Fibroblast of skin of left quadriceps (primary cell): Measurements from ENCODE around the gene UTS2.
A peak's percentile ranks its signal among the peaks of the same experiment; 100 is the strongest.

Source experiments
- DNase-seq, 2 experiments: peaks; one replicate each; pipeline ENCODE4 v3.0.0-alpha.2; 2013; ENCODE audit warnings: low read depth in 2 of 2

UTS2 gene

DNA sequence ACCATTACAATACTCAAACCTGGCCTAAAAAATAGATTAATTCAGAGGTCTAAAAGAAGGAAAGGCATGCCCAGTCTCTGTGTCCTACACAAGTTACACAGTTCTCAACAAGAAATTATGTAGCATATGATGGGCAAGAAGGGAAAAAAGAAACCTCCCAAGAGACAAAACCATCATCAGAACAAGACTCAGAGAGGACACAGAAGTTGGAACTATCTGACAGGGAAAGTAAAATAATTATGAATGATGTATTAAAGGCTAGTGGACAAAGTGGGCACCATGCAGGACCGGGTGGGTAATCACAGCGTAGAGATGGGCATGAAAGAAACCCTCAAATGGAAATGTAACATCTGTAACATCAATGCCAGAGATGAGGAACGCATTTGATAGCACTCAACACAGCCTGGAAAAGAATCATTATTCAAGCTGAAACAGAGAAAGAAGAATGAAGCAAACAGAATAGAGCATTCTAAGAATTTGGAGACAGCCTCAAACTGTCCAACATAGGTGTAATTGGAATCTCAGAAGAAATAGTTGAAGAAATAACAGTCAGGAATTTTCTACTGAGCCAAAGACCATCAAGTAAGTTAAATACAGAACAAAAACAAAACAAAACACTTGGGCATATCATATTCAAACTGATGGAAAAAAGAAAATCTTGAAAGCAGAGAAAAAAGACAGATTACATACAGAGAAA lies 39.0 kb downstream of the UTS2 start:
- DNase-seq: no peak

DNA sequence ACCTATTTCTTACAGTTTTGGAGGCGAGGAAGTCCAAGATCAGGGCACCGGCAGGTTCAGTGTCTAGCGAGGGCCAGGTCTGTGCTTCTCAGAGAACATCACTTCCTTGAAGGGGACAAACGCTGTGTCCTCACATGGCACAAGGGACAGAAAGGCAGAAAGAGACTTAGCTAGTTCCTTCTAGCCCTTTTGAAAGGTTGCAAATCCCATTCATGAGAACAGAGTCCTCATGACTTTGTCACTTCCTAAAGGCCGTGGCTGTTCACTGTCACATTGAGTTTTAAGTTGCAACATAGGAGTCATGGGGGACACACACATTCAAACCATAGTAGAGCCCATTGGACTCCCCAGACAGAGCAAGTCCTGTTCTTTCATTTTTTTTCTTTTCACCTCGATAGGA lies 41.4 kb downstream of the UTS2 start:
- DNase-seq: no peak

DNA sequence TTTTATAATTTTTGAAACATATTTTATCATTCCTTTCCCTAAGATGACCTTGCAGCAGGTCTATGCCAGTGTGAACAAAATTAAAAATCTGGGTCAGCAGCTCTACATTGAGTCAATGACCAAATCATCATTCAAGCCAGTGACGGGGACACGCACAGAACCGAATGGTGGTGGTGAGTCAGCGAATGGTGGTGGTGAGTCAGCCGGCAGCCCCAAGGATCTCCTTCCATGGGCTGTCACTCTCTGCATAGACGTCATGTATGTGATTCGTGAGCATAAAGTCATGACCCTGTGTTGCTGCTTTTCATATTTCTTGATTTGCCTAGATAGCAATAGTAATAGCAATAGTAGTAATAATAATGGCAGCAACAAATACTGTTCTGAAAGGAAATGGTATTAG lies 42.5 kb downstream of the UTS2 start:
- DNase-seq: peak; percentile 33 to 39

DNA sequence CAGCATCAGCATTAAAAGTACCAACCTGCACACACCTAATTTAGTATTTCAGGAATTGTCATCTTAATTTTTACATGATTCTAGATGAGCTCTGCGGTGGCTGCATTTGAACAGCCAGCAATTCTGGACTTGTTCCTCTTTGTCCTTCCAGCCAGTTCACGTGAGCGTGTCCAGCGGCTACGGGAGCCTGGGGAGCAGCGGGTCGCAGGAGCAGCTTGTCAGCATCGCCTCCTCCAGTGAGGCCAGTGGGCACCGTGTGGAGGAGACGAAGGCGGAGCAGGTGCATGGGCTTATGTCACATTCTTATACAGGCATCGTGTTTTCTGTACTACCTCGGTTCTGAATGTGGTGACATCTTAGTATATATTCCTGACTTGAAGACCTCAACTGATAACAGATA lies 43.1 kb downstream of the UTS2 start:
- DNase-seq: no peak

GRCh38 chr1:7808253-7808844 lies 44.5 kb downstream of the UTS2 start:
- DNase-seq: peak; percentile 4 to 6

DNA sequence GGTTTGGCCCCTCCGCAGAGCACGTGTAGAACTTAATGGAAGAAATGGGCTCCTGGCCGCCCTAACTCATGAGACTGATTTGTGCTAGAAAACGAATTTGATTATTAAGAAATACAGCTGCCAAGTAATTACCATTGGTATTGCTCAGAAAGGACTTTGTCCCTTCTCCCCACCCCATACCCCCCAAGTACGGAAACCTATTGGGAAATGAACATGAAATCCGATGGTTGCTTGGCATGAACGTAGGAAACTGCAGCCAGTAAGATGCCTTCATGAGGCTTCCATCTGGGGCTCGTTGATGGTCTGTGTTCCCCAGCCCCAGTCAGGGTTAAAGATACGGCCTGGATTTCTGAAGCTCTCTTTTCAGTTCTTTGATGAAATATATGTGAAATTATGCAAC lies 47.4 kb downstream of the UTS2 start:
- no peak for DNase-seq
